NCI-H146 treated with DMSO at 0.1 percent for 48 hours (cell line): ENCODE measurements around the gene SLC9C2.
"Not testable (repeated sequence)": the region's sequence is repeated elsewhere in the genome, so short reads cannot be mapped to it uniquely, and the experiment has no call there.

Source experiments
- DNase-seq: peaks from one replicate; lab custom pipeline; 2025; ENCODE audit not compliant: unreplicated experiment; lab: John Stamatoyannopoulos, UW

SLC9C2 gene

DNA sequence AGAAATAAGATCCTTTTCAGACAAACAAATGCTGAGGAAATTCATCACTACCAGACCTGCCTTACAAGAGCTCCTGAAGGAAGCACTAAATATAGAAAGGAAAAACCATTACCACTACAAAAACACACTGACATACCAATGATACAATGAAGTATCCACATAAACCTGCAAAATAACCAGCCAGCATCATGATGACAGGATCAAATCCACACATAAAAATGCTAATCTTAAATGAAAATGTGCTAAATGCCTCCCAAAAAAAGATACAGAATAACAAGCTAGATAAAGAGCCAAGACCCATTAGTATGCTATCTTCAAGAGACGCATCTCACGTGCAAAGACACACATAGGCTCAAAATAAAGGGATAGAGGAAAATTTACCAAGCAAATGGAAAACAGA is 140.2 kb downstream of the SLC9C2 start:
- not testable (repeated sequence) for DNase-seq

DNA sequence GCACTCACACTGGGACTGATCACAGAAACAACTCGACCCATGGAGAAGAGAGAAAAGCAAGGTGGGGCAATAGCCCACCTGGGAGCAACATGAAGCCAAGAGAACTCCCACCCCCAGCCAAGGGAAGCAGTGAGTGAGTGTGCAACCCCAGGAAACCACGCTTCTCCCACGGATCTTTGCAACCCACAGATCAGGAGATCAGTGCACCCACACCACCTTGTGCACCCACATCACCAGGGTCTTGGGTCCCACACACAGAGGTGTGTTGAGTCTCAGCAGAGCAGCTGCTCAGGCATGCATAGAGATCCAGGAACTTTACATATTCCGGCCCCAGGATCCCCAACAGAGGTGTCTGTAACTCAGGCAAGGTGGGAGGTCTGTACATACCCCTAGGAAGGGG is 143.0 kb downstream of the SLC9C2 start:
- DNase-seq: no peak

DNA sequence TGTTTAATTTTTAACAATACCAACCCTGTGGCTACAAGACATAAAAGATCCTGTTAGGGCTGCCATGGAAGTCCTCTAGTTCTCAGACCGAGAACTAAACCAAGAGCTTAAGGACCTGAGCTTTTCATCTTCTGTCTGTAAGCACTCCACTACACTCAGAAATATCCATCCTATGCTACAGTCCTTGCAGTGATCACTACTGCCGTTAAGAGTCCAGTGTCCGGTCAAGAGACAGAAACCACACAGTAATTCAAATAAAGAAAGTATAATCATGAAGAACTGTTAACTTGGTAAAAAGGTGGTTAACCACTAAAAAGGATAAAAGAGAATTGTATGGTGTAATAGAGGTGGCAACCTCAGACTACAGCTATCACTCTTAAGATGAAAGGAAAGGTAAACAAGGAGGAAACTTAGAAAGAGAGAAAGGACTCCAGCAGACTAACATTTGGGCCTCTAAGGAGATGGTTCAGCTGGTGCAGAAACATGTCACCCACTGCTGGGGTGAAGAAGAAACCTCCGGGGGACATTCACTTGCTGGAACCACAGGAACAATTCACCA is 147.8 kb downstream of the SLC9C2 start:
- DNase-seq: no peak

- no peak for DNase-seq
Observed at GRCh38 chr1:173453982-173454381, 148.9 kb downstream of the SLC9C2 start.

DNA sequence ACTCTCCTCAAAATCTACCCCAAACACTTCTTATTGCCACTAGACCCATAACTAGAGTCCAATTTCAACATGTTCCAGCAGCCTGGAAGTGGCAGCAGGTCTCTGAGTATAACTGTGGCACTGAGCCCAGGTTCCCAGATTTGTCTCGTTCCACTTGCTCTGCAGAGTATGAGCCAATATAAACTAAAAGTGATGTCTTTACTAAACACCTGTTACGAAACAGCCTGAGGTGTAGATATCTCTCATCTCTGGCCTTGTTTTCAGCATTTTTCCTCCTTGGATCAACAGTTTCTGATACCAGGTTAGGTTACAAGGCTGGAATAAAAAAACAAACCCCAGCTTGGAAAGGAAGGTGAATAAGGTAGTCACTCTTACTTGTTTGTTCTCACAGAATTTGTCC is 150.9 kb downstream of the SLC9C2 start:
- DNase-seq: no peak
